Measurements from ENCODE around the gene MARS1.

Gene MARS1

DNA sequence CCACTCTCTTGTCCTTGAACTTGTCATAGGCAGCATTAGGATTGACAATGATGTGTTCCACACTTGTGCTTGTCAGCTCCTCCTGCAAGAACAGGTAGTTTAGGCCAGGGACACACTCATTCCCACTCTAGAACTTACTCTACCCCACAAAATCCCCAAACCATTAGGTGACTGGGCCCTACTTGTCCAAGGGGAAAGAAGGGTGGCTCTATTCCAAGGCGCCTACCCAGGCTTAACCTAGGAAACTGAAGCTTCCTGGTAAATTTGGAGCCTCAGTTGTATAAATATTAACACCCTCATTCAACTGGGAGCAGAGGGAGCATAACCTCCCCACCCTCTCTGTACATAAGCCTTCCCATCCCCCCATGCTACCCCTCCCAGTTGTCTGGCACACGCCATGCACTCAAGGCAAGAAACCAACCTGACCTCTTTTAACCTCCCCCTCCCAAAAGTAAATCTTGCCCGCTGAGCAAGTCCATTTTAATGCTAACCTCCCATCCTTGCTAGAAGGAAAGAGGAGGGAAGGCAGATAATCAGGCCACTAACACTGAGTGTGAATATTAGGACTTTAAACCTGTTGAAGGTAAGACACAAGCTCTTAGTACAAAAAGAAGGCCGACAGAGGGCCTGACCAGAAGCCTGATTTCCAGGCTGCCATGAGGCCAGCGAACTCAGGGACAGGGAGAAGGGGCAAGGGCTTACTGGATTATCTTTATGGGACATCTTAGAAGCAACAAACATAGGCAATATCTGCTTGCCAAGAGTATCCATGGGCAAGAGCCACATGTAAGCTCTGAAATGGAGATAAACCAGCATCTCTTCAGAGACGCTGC lies 48.1 kb downstream of the MARS1 start:
- H3K4me1 ChIP-seq (ENCODE audit: control insufficient read depth, insufficient read depth, low read length) = no peaks in the 10 kb centered on the region; the same call in 1 of the 2 replicates
- H3K9me3 ChIP-seq (ENCODE audit: control insufficient read depth, insufficient read depth, low read depth, low read length) = no peaks in the 10 kb centered on the region
- H3K4me3 ChIP-seq (ENCODE audit: low read depth, low read length) = no peak overlapping the region
- no peak overlapping the region for H3K27ac ChIP-seq (ENCODE audit: low read depth, low read length)
- H3K36me3 ChIP-seq (ENCODE audit: control insufficient read depth, insufficient read depth, low read length) = peaks cover 81% of the 10 kb centered on the region
- H3K27me3 ChIP-seq (ENCODE audit: control insufficient read depth, insufficient read depth, low read length) = no peaks in the 10 kb centered on the region
- no peak overlapping the region for H3K9ac ChIP-seq (ENCODE audit: low read length)

DNA sequence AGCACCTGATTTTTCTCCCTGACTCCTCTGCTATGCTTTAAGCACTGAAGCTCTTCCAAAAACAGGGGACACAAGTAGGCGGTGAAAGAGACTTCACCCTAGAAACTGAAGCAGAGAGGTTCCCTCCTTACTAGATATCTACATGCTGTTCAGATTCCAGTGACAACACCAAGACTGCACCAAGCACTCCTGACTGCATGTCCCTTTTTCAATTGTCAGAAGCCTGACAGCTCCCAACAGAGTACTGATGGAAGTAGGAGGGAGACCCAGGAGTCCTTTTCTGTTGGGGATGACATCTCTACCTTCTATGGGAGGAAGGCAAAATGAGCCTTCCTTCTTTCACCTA lies 48.7 kb downstream of the MARS1 start:
- H3K9me3 ChIP-seq (ENCODE audit: control insufficient read depth, insufficient read depth, low read depth, low read length) = no peaks in the 10 kb centered on the region
- no peak overlapping the region for H3K4me3 ChIP-seq (ENCODE audit: low read depth, low read length)
- H3K27me3 ChIP-seq (ENCODE audit: control insufficient read depth, insufficient read depth, low read length) = no peaks in the 10 kb centered on the region
- no peaks in the 10 kb centered on the region; the same call in 1 of the 2 replicates for H3K4me1 ChIP-seq (ENCODE audit: control insufficient read depth, insufficient read depth, low read length)
- H3K9ac ChIP-seq (ENCODE audit: low read length) = no peak overlapping the region
- no peak overlapping the region for H3K27ac ChIP-seq (ENCODE audit: low read depth, low read length)
- peaks cover 81% of the 10 kb centered on the region for H3K36me3 ChIP-seq (ENCODE audit: control insufficient read depth, insufficient read depth, low read length)

- H3K9ac ChIP-seq (ENCODE audit: low read length) = no peak overlapping the region
- H3K4me3 ChIP-seq (ENCODE audit: low read depth, low read length) = no peak overlapping the region
- peaks cover 61% of the 10 kb centered on the region for H3K36me3 ChIP-seq (ENCODE audit: control insufficient read depth, insufficient read depth, low read length)
- H3K4me1 ChIP-seq (ENCODE audit: control insufficient read depth, insufficient read depth, low read length) = no peaks in the 10 kb centered on the region; the same call in 1 of the 2 replicates
- no peak overlapping the region for H3K27ac ChIP-seq (ENCODE audit: low read depth, low read length)
- no peaks in the 10 kb centered on the region for H3K27me3 ChIP-seq (ENCODE audit: control insufficient read depth, insufficient read depth, low read length)
- no peaks in the 10 kb centered on the region for H3K9me3 ChIP-seq (ENCODE audit: control insufficient read depth, insufficient read depth, low read depth, low read length)
These were observed 51.4 kb downstream of the MARS1 start for GRCh38 chr12:57539134-57539768.

GRCh38 chr12:57541001-57541400 lies 53.1 kb downstream of the MARS1 start:
- no peak overlapping the region for H3K4me3 ChIP-seq (ENCODE audit: low read depth, low read length)
- no peaks in the 10 kb centered on the region for H3K9me3 ChIP-seq (ENCODE audit: control insufficient read depth, insufficient read depth, low read depth, low read length)
- peaks cover 4% of the 10 kb centered on the region for H3K4me1 ChIP-seq (ENCODE audit: control insufficient read depth, insufficient read depth, low read length)
- no peak overlapping the region for H3K9ac ChIP-seq (ENCODE audit: low read length)
- H3K36me3 ChIP-seq (ENCODE audit: control insufficient read depth, insufficient read depth, low read length) = peaks cover 48% of the 10 kb centered on the region
- H3K27me3 ChIP-seq (ENCODE audit: control insufficient read depth, insufficient read depth, low read length) = no peaks in the 10 kb centered on the region
- H3K27ac ChIP-seq (ENCODE audit: low read depth, low read length) = no peak overlapping the region

- Histone ChIP-seq H3K27ac (ENCODE audit: low read depth, low read length) (no peak overlapping the region), H3K4me3 (ENCODE audit: low read depth, low read length) (no peak overlapping the region), H3K36me3 (ENCODE audit: control insufficient read depth, insufficient read depth, low read length) (peaks cover 42% of the 10 kb centered on the region), H3K4me1 (ENCODE audit: control insufficient read depth, insufficient read depth, low read length) (peaks cover 8% of the 10 kb centered on the region), H3K27me3 (ENCODE audit: control insufficient read depth, insufficient read depth, low read length) (no peaks in the 10 kb centered on the region), H3K9ac (ENCODE audit: low read length) (no peak overlapping the region), H3K9me3 (ENCODE audit: control insufficient read depth, insufficient read depth, low read depth, low read length) (no peaks in the 10 kb centered on the region)
These were observed 53.8 kb downstream of the MARS1 start for GRCh38 chr12:57541717-57542116.

GRCh38 chr12:57543581-57543980 lies 55.7 kb downstream of the MARS1 start:
- Histone ChIP-seq H3K27ac (ENCODE audit: low read depth, low read length) (no peak overlapping the region), H3K4me3 (ENCODE audit: low read depth, low read length) (no peak overlapping the region), H3K4me1 (ENCODE audit: control insufficient read depth, insufficient read depth, low read length) (peaks cover 8% of the 10 kb centered on the region), H3K36me3 (ENCODE audit: control insufficient read depth, insufficient read depth, low read length) (peaks cover 32% of the 10 kb centered on the region), H3K27me3 (ENCODE audit: control insufficient read depth, insufficient read depth, low read length) (peaks cover 8% of the 10 kb centered on the region; the same call in 1 of the 2 replicates), H3K9me3 (ENCODE audit: control insufficient read depth, insufficient read depth, low read depth, low read length) (no peaks in the 10 kb centered on the region), H3K9ac (ENCODE audit: low read length) (peak overlapping the region; percentile 8)

DNA sequence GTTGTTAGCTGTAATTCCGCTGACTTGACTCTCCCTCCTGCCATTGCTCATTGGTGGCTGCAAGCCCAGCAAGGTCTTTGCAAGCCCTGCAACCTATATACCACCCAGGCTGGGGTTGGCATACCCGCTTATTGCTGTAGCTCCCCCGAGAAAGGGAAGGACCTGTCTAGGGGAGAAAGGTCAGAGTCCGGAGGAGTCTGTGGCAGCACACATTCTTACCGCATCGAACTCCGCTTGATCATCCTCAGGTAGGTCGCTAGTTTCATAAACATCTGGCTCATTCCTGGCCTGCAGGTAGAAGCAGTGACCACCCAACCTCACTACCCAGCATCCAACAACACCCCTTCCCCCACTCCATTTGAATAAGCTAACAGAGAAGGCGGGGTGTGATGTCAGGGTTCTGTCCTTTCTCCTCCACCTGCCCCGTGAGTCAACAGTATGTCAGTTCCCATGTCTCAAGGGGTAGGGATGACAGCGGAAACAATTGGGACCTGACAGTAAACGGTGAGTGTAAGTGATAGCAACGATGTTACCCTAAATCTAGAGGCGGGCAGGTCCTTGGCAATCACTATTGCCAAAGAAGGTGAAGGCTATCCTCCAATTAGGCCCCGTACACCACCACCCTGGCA lies 58.1 kb downstream of the MARS1 start:
- Histone ChIP-seq H3K4me1 (ENCODE audit: control insufficient read depth, insufficient read depth, low read length) (peaks cover 15% of the 10 kb centered on the region), H3K4me3 (ENCODE audit: low read depth, low read length) (peak overlapping the region; percentile 80), H3K9ac (ENCODE audit: low read length) (peak overlapping the region; percentile 87), H3K36me3 (ENCODE audit: control insufficient read depth, insufficient read depth, low read length) (peaks cover 17% of the 10 kb centered on the region), H3K9me3 (ENCODE audit: control insufficient read depth, insufficient read depth, low read depth, low read length) (no peaks in the 10 kb centered on the region), H3K27ac (ENCODE audit: low read depth, low read length) (no peak overlapping the region), H3K27me3 (ENCODE audit: control insufficient read depth, insufficient read depth, low read length) (peaks cover 28% of the 10 kb centered on the region)

- peaks cover 33% of the 10 kb centered on the region for H3K27me3 ChIP-seq (ENCODE audit: control insufficient read depth, insufficient read depth, low read length)
- no peaks in the 10 kb centered on the region for H3K9me3 ChIP-seq (ENCODE audit: control insufficient read depth, insufficient read depth, low read depth, low read length)
- peak within 1 kb of the TSS; percentile 87 for H3K9ac ChIP-seq (ENCODE audit: low read length)
- H3K4me3 ChIP-seq (ENCODE audit: low read depth, low read length) = peak within 1 kb of the TSS; percentile 80
- peaks cover 15% of the 10 kb centered on the region for H3K4me1 ChIP-seq (ENCODE audit: control insufficient read depth, insufficient read depth, low read length)
- peaks cover 9% of the 10 kb centered on the region for H3K36me3 ChIP-seq (ENCODE audit: control insufficient read depth, insufficient read depth, low read length)
- peak within 1 kb of the TSS; percentile 83; the same call in 1 of the 2 replicates for H3K27ac ChIP-seq (ENCODE audit: low read depth, low read length)
These were observed 58.8 kb downstream of the MARS1 start, which contains the start of gene DCTN2 for GRCh38 chr12:57546438-57547287. TSS of gene DCTN2 (minus strand) at chr12:57547192. CDS start at chr12:57547063, 129 bp downstream.

- Histone ChIP-seq H3K9ac (ENCODE audit: low read length) (peak overlapping the region; percentile 87), H3K4me1 (ENCODE audit: control insufficient read depth, insufficient read depth, low read length) (peaks cover 18% of the 10 kb centered on the region)
These were observed 59.6 kb downstream of the MARS1 start for GRCh38 chr12:57547288-57548012.

GRCh38 chr12:57548013-57548315 lies 60.1 kb downstream of the MARS1 start:
- Histone ChIP-seq H3K27me3 (ENCODE audit: control insufficient read depth, insufficient read depth, low read length) (peaks cover 33% of the 10 kb centered on the region), H3K9ac (ENCODE audit: low read length) (no peak overlapping the region), H3K4me3 (ENCODE audit: low read depth, low read length) (no peak overlapping the region), H3K27ac (ENCODE audit: low read depth, low read length) (no peak overlapping the region), H3K9me3 (ENCODE audit: control insufficient read depth, insufficient read depth, low read depth, low read length) (no peaks in the 10 kb centered on the region), H3K36me3 (ENCODE audit: control insufficient read depth, insufficient read depth, low read length) (peaks cover 4% of the 10 kb centered on the region; the same call in 1 of the 2 replicates), H3K4me1 (ENCODE audit: control insufficient read depth, insufficient read depth, low read length) (peaks cover 23% of the 10 kb centered on the region)

More at GRCh38 chr12:57547288-57548012, 59.6 kb downstream of the MARS1 start:
- H3K4me3 ChIP-seq (ENCODE audit: low read depth, low read length) = peak overlapping the region; percentile 80
- H3K27me3 ChIP-seq (ENCODE audit: control insufficient read depth, insufficient read depth, low read length) = peaks cover 33% of the 10 kb centered on the region
- H3K27ac ChIP-seq (ENCODE audit: low read depth, low read length) = no peak overlapping the region
- H3K36me3 ChIP-seq (ENCODE audit: control insufficient read depth, insufficient read depth, low read length) = peaks cover 6% of the 10 kb centered on the region; the same call in 1 of the 2 replicates
- no peaks in the 10 kb centered on the region for H3K9me3 ChIP-seq (ENCODE audit: control insufficient read depth, insufficient read depth, low read depth, low read length)
